Activated CD8-positive, alpha-beta memory T cell treated with anti-CD3 and anti-CD28 coated beads for 24 hours (primary cell): Measurements from ENCODE around the gene RAD51C.
A peak's percentile ranks its signal among the peaks of the same experiment; 100 is the strongest.
"Not testable (repeated sequence)": the region's sequence is repeated elsewhere in the genome, so short reads cannot be mapped to it uniquely, and the experiment has no call there.

Experiments used
- DNase-seq: peaks from one replicate; pipeline ENCODE4 v3.0.0-alpha.2; 2020

Gene RAD51C

GRCh38 chr17:58747674-58748073 is 55.3 kb downstream of the RAD51C start:
- DNase-seq = no peak

GRCh38 chr17:58749627-58750026 is 57.2 kb downstream of the RAD51C start:
- not testable (repeated sequence) for DNase-seq

- DNase-seq = no peak
Observed at GRCh38 chr17:58753026-58753425, 60.6 kb downstream of the RAD51C start.

- no peak for DNase-seq
Observed at GRCh38 chr17:58755269-58755576, 62.8 kb downstream of the RAD51C start.

GRCh38 chr17:58755577-58756245 is 63.3 kb downstream of the RAD51C start, which contains the start of gene PPM1E:
PPM1E (plus strand) TSS chr17:58755854.
- DNase-seq = peak; percentile 77

- DNase-seq = peak; percentile 63
Observed at GRCh38 chr17:58756246-58757161, 64.1 kb downstream of the RAD51C start.

- DNase-seq = no peak
Observed at GRCh38 chr17:58757162-58757613, 64.8 kb downstream of the RAD51C start.

- DNase-seq = no peak
Observed at GRCh38 chr17:58758890-58759289, 66.5 kb downstream of the RAD51C start.

GRCh38 chr17:58759522-58759921 is 67.1 kb downstream of the RAD51C start:
- DNase-seq = no peak

GRCh38 chr17:58760248-58760647 is 67.8 kb downstream of the RAD51C start:
- no peak for DNase-seq

- DNase-seq = no peak
Observed at GRCh38 chr17:58763263-58763662, 70.9 kb downstream of the RAD51C start.

- DNase-seq = no peak
Observed at GRCh38 chr17:58764373-58764772, 72.0 kb downstream of the RAD51C start.

GRCh38 chr17:58778482-58778881 is 86.1 kb downstream of the RAD51C start:
- not testable (repeated sequence) for DNase-seq

- no peak for DNase-seq
Observed at GRCh38 chr17:58779446-58779845, 87.0 kb downstream of the RAD51C start.

GRCh38 chr17:58783380-58783779 is 91.0 kb downstream of the RAD51C start:
- no peak for DNase-seq

- no peak for DNase-seq
Observed at GRCh38 chr17:58785097-58785496, 92.7 kb downstream of the RAD51C start.
